ENCODE data around the gene TBC1D20. TPM values are rescaled to one million over a fixed set of nuclear protein-coding genes. Genes with fewer than 3 reads are reported as not detected.
"Not testable (repeated sequence)": the region's sequence is repeated elsewhere in the genome, so short reads cannot be mapped to it uniquely, and the experiment has no call there.

TBC1D20 gene
- total RNA-seq, 1 experiment from 2014 or later = 14.0 TPM

GRCh38 chr20:480044-480443 is 17.7 kb upstream of the TBC1D20 start:
- H3K36me3 ChIP-seq (replicated peaks; ENCODE audit: control insufficient read depth, insufficient read depth, low read length) = peaks cover 28% of the 10 kb centered on the region
- H3K27me3 ChIP-seq (ENCODE audit: control insufficient read depth, insufficient read depth, low read length) = no peaks in the 10 kb centered on the region
- DNase-seq = no peak
- no peak overlapping the region for H3K4me3 ChIP-seq (ENCODE audit: insufficient read depth, low read depth, low read length)

- Histone ChIP-seq H3K4me3 (ENCODE audit: insufficient read depth, low read depth, low read length) (no peak overlapping the region), H3K36me3 (replicated peaks; ENCODE audit: control insufficient read depth, insufficient read depth, low read length) (peaks cover 28% of the 10 kb centered on the region), H3K27me3 (ENCODE audit: control insufficient read depth, insufficient read depth, low read length) (no peaks in the 10 kb centered on the region)
- no peak for DNase-seq
Observed at GRCh38 chr20:479487-479886, 17.2 kb upstream of the TBC1D20 start.

GRCh38 chr20:478949-479429 is 16.7 kb upstream of the TBC1D20 start:
- peak; percentile 33 for DNase-seq
- Histone ChIP-seq H3K4me3 (ENCODE audit: insufficient read depth, low read depth, low read length) (no peak overlapping the region), H3K27me3 (ENCODE audit: control insufficient read depth, insufficient read depth, low read length) (no peaks in the 10 kb centered on the region), H3K36me3 (replicated peaks; ENCODE audit: control insufficient read depth, insufficient read depth, low read length) (peaks cover 23% of the 10 kb centered on the region)

- no peak for DNase-seq
- peaks cover 17% of the 10 kb centered on the region for H3K36me3 ChIP-seq (replicated peaks; ENCODE audit: control insufficient read depth, insufficient read depth, low read length)
- no peak overlapping the region for H3K4me3 ChIP-seq (ENCODE audit: insufficient read depth, low read depth, low read length)
- H3K27me3 ChIP-seq (ENCODE audit: control insufficient read depth, insufficient read depth, low read length) = no peaks in the 10 kb centered on the region
Observed at GRCh38 chr20:478010-478948, 15.9 kb upstream of the TBC1D20 start.

- H3K4me3 ChIP-seq (ENCODE audit: insufficient read depth, low read depth, low read length); DNase-seq; H3K27me3 ChIP-seq (ENCODE audit: control insufficient read depth, insufficient read depth, low read length); H3K36me3 ChIP-seq (replicated peaks; ENCODE audit: control insufficient read depth, insufficient read depth, low read length): not testable (repeated sequence)
Observed at GRCh38 chr20:476561-477249, 14.4 kb upstream of the TBC1D20 start.

GRCh38 chr20:475463-476357 is 13.4 kb upstream of the TBC1D20 start:
- H3K36me3 ChIP-seq (replicated peaks; ENCODE audit: control insufficient read depth, insufficient read depth, low read length) = peaks cover 5% of the 10 kb centered on the region
- no peak for DNase-seq
- H3K27me3 ChIP-seq (ENCODE audit: control insufficient read depth, insufficient read depth, low read length) = no peaks in the 10 kb centered on the region
- H3K4me3 ChIP-seq (ENCODE audit: insufficient read depth, low read depth, low read length) = no peak overlapping the region

- DNase-seq = no peak
- Histone ChIP-seq H3K36me3 (replicated peaks; ENCODE audit: control insufficient read depth, insufficient read depth, low read length) (peaks cover 5% of the 10 kb centered on the region), H3K4me3 (ENCODE audit: insufficient read depth, low read depth, low read length) (no peak overlapping the region), H3K27me3 (ENCODE audit: control insufficient read depth, insufficient read depth, low read length) (no peaks in the 10 kb centered on the region)
Observed at GRCh38 chr20:474581-474980, 12.2 kb upstream of the TBC1D20 start.

GRCh38 chr20:472889-473292 is 10.6 kb upstream of the TBC1D20 start:
- no peaks in the 10 kb centered on the region for H3K27me3 ChIP-seq (ENCODE audit: control insufficient read depth, insufficient read depth, low read length)
- no peaks in the 10 kb centered on the region; the same call in 1 of the 2 replicates for H3K36me3 ChIP-seq (replicated peaks; ENCODE audit: control insufficient read depth, insufficient read depth, low read length)
- no peak overlapping the region for H3K4me3 ChIP-seq (ENCODE audit: insufficient read depth, low read depth, low read length)
- no peak for DNase-seq

- no peak for DNase-seq
- Histone ChIP-seq H3K4me3 (ENCODE audit: insufficient read depth, low read depth, low read length) (no peak overlapping the region), H3K36me3 (replicated peaks; ENCODE audit: control insufficient read depth, insufficient read depth, low read length) (no peaks in the 10 kb centered on the region; the same call in 1 of the 2 replicates), H3K27me3 (ENCODE audit: control insufficient read depth, insufficient read depth, low read length) (no peaks in the 10 kb centered on the region)
Observed at GRCh38 chr20:472137-472846, 10.0 kb upstream of the TBC1D20 start.

GRCh38 chr20:469746-470490 is 7.6 kb upstream of the TBC1D20 start:
- no peaks in the 10 kb centered on the region for H3K36me3 ChIP-seq (replicated peaks; ENCODE audit: control insufficient read depth, insufficient read depth, low read length)
- no peak for DNase-seq
- H3K27me3 ChIP-seq (ENCODE audit: control insufficient read depth, insufficient read depth, low read length) = no peaks in the 10 kb centered on the region
- H3K4me3 ChIP-seq (ENCODE audit: insufficient read depth, low read depth, low read length) = no peak overlapping the region

- Histone ChIP-seq H3K27me3 (ENCODE audit: control insufficient read depth, insufficient read depth, low read length) (no peaks in the 10 kb centered on the region), H3K4me3 (ENCODE audit: insufficient read depth, low read depth, low read length) (no peak overlapping the region), H3K36me3 (replicated peaks; ENCODE audit: control insufficient read depth, insufficient read depth, low read length) (no peaks in the 10 kb centered on the region)
- no peak for DNase-seq
Observed at GRCh38 chr20:467755-468154, 5.4 kb upstream of the TBC1D20 start.

GRCh38 chr20:461254-462198 is 807 bp downstream of the TBC1D20 start:
- Histone ChIP-seq H3K4me3 (ENCODE audit: insufficient read depth, low read depth, low read length) (peak overlapping the region; percentile 86), H3K36me3 (replicated peaks; ENCODE audit: control insufficient read depth, insufficient read depth, low read length) (no peaks in the 10 kb centered on the region), H3K27me3 (ENCODE audit: control insufficient read depth, insufficient read depth, low read length) (0 out of 2 replicates have a peak, but pooled peaks cover 2% of the 10 kb centered on the region)
- DNase-seq = peak; percentile 88
